OCI-LY1 (cell line): ENCODE results near the gene SLC29A3.

Source experiments
- H2AFZ ChIP-seq: fragments of 200-600 bp; sonication (generic), shearing (Covaris generic); 2 replicates; pipeline ENCODE4 v1.6.0; 2014; ENCODE audit warnings: antibody characterized with exemption, mild to moderate bottlenecking, low read length
- H3F3A ChIP-seq: fragments of 200-600 bp; sonication (generic), shearing (Covaris generic); 2 replicates; pipeline ENCODE4 v1.6.0; 2014; ENCODE audit warnings: mild to moderate bottlenecking, antibody characterized with exemption, low read length, moderate library complexity; ENCODE audit not compliant: insufficient read depth
- H3K27ac ChIP-seq: fragments of 200-600 bp; sonication (generic); 2 replicates; pipeline ENCODE4 v1.5.1; 2014; ENCODE audit warnings: low read length, mixed run types, mild to moderate bottlenecking, low read depth; ENCODE audit not compliant: poor library complexity, severe bottlenecking
- H3K27me3 ChIP-seq: fragments of 200-600 bp; sonication (generic); 2 replicates; pipeline ENCODE4 v1.6.0; 2014; ENCODE audit warnings: antibody characterized with exemption, mild to moderate bottlenecking, low read length, moderate library complexity; ENCODE audit not compliant: insufficient read depth
- H3K36me3 ChIP-seq: fragments of 200-600 bp; sonication (generic); 2 replicates; pipeline ENCODE4 v1.6.1; 2014; ENCODE audit warnings: mild to moderate bottlenecking, antibody characterized with exemption, low read length, moderate library complexity, mixed read lengths; ENCODE audit not compliant: insufficient read depth
- H3K4me1 ChIP-seq: fragments of 200-600 bp; sonication (generic); 2 replicates; pipeline ENCODE4 v1.5.1; 2014; ENCODE audit warnings: mild to moderate bottlenecking, low read length, moderate library complexity; ENCODE audit not compliant: insufficient read depth, severe bottlenecking
- H3K4me2 ChIP-seq: fragments of 200-600 bp; sonication (generic), shearing (Covaris generic); 2 replicates; pipeline ENCODE4 v1.6.1; 2014; ENCODE audit warnings: low read length
- H3K4me3 ChIP-seq: fragments of 200-600 bp; sonication (generic); 2 replicates; pipeline ENCODE4 v1.5.1; 2014; ENCODE audit warnings: low read length, low read depth, mild to moderate bottlenecking, mixed read lengths; ENCODE audit not compliant: poor library complexity, severe bottlenecking
- H3K79me2 ChIP-seq: fragments of 200-600 bp; shearing (Covaris generic); 2 replicates; pipeline ENCODE4 v1.6.1; 2016; ENCODE audit warnings: mixed run types, low read length, mixed read lengths; ENCODE audit not compliant: insufficient read depth
- H3K9ac ChIP-seq: fragments of 200-600 bp; sonication (generic), shearing (Covaris generic); 2 replicates; pipeline ENCODE4 v1.6.1; 2014; ENCODE audit warnings: mild to moderate bottlenecking, low read length, mixed read lengths
- H3K9me2 ChIP-seq: fragments of 200-600 bp; sonication (generic), shearing (Covaris generic); 2 replicates; pipeline ENCODE4 v1.6.1; 2014; ENCODE audit warnings: low read depth, mild to moderate bottlenecking, low read length, mixed read lengths
- H3K9me3 ChIP-seq: fragments of 200-600 bp; shearing (Covaris generic); 2 replicates; pipeline ENCODE4 v1.6.1; 2014; ENCODE audit warnings: low read length, mixed read lengths
- H4K20me1 ChIP-seq: fragments of 200-600 bp; sonication (generic), shearing (Covaris generic); 2 replicates; pipeline ENCODE4 v1.6.0; 2016; ENCODE audit warnings: mild to moderate bottlenecking, low read length; ENCODE audit not compliant: insufficient read depth
- CTCF ChIP-seq: fragments of 200-600 bp; sonication (generic), shearing (Covaris generic); IDR thresholded peaks from 2 replicates; pipeline ENCODE4 v1.5.1; 2017; ENCODE audit warnings: mild to moderate bottlenecking, antibody characterized with exemption, low read length, moderate library complexity, mixed read lengths
- EZH2 ChIP-seq: fragments of 200-600 bp; sonication (generic), shearing (Covaris generic); IDR thresholded peaks from 2 replicates; pipeline ENCODE4 v1.8.0; 2017; ENCODE audit warnings: borderline replicate concordance, mixed run types, mild to moderate bottlenecking, antibody characterized with exemption, low read length, moderate library complexity, mixed read lengths

The SLC29A3 gene

GRCh38 chr10:71344154-71344925, 25.3 kb downstream of the SLC29A3 start:
- Histone ChIP-seq H2AFZ (no peak overlapping the region), H3F3A (no peaks in the 10 kb centered on the region), H3K79me2 (no peaks in the 10 kb centered on the region), H3K4me1 (no peaks in the 10 kb centered on the region), H3K9ac (no peak overlapping the region), H3K9me3 (no peaks in the 10 kb centered on the region), H3K4me2 (no peak overlapping the region), H4K20me1 (no peaks in the 10 kb centered on the region), H3K27me3 (no peaks in the 10 kb centered on the region), H3K9me2 (no peaks in the 10 kb centered on the region), H3K27ac (no peak overlapping the region), H3K36me3 (peaks cover 1% of the 10 kb centered on the region; the same call in 1 of the 2 replicates), H3K4me3 (no peak overlapping the region)
- TF ChIP-seq EZH2 (no peak), CTCF (no peak)

GRCh38 chr10:71344993-71345480, 26.0 kb downstream of the SLC29A3 start:
- no peak overlapping the region for H3K27ac ChIP-seq
- no peaks in the 10 kb centered on the region for H3K79me2 ChIP-seq
- no peak overlapping the region for H3K9ac ChIP-seq
- no peak overlapping the region for H3K4me3 ChIP-seq
- no peaks in the 10 kb centered on the region for H3K9me3 ChIP-seq
- no peaks in the 10 kb centered on the region for H3K36me3 ChIP-seq
- no peak overlapping the region for H3K4me2 ChIP-seq
- H4K20me1 ChIP-seq = no peaks in the 10 kb centered on the region
- H3K9me2 ChIP-seq = no peaks in the 10 kb centered on the region
- no peak for TF ChIP-seq EZH2
- no peak for TF ChIP-seq CTCF
- H3F3A ChIP-seq = no peaks in the 10 kb centered on the region
- no peak overlapping the region for H2AFZ ChIP-seq
- no peaks in the 10 kb centered on the region for H3K27me3 ChIP-seq
- no peaks in the 10 kb centered on the region for H3K4me1 ChIP-seq

GRCh38 chr10:71345694-71346093, 26.6 kb downstream of the SLC29A3 start:
- no peaks in the 10 kb centered on the region for H3K79me2 ChIP-seq
- TF ChIP-seq CTCF (no peak), EZH2 (no peak)
- no peak overlapping the region for H3K27ac ChIP-seq
- no peaks in the 10 kb centered on the region for H3K9me2 ChIP-seq
- H3K4me3 ChIP-seq = no peak overlapping the region
- no peaks in the 10 kb centered on the region for H3K9me3 ChIP-seq
- no peaks in the 10 kb centered on the region for H3K36me3 ChIP-seq
- no peak overlapping the region for H3K4me2 ChIP-seq
- H3F3A ChIP-seq = no peaks in the 10 kb centered on the region
- H3K9ac ChIP-seq = no peak overlapping the region
- H2AFZ ChIP-seq = no peak overlapping the region
- no peaks in the 10 kb centered on the region for H3K27me3 ChIP-seq
- no peaks in the 10 kb centered on the region for H3K4me1 ChIP-seq
- H4K20me1 ChIP-seq = no peaks in the 10 kb centered on the region
